HG03354 (cell line): ENCODE measurements around the gene A3GALT2.

ENCODE experiments used
- ATAC-seq: cut with Tn5 transposase; IDR thresholded peaks from one replicate; pipeline ENCODE4 v1.9.1; 2021; ENCODE audit warnings: mild to moderate bottlenecking; ENCODE audit not compliant: unreplicated experiment, poor library complexity, severe bottlenecking

A3GALT2 gene

DNA sequence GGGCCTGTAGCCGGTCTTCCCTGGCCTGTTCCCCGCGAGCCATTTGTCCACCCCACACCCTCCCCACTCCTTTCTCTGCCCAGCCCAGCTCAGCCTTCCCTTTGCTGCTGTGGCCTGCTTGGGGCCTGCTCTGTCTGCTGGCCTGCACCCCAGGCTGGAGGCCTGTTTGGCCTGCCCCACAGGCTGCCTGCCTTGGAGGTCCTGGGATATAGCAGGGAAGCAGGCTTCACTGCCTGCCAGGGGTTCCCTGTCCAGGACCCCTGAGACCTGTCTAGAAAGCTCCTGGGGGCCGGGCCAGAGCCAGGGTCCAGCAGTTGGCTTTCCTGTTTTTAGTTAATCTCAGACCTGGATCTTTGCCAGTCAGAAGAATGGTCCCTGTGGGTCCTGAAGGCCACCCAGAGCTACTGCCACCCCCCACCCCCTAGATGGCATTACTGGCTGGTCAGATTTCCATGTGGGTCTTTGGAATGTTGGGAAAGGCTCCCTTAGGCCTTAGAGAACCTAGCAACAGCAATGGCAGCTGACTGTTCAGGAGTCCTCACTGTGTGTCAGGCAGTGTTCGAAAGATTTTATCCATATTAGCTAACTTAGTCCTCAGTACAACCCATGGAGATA is 56.9 kb downstream of the A3GALT2 start:
- no peak for ATAC-seq

DNA sequence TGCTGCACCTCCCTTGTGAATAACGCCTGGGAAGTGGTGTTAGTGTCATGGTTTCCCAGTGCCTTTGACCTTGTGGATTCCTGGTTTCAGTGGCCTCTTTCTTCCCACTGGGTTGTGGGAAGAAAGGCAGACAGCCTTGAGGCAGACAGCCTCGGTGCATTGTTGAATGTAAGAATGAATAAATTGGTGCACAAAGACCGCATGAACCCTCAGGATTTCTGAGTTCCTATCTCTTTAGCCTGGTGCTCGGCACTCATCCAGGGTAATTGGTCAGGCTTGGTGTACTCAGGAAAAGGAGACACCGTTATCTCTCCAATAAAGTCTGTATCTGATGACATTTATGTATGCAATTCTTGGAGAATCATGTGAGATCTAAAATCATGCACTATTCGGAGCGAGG is 59.6 kb downstream of the A3GALT2 start:
- no peak for ATAC-seq

DNA sequence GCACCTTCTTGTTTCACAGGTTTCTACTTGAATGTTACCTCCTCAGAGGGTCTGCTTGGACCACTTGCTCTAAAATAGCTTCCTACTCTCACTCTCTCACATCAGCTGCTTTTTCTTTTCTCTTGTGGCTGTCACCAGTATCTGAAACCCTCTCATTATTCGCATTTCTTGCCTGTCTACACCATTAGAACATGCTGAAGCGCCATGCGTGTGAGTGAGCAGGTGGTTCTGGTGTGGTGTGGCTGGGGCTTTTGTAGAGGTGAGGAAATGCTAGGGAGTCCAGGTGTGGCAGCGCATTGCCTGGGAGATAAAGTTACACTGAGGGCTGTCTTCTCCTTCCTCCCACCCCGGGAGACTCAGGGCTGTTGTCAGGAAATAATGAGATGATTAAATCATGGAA is 60.5 kb downstream of the A3GALT2 start:
- ATAC-seq: no peak

DNA sequence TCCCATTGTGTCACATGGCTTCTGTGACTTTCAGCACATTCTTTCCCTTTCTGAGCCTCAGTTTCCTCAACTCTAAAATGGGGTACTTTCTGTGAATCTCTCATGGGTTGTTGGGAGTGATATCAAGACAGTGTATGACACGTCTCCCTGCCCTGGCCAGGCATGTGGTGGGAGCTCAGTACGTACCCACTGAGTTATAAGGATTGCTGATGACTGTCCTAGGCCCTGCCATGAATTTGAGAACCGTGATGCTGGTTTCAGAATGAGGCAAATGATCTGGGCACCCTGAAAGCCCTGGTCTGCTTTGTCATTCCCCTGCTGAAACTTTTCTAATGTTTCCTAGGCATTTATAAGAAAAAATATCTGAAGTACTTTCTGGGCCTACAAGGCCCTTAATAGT is 61.0 kb downstream of the A3GALT2 start:
- no peak for ATAC-seq

DNA sequence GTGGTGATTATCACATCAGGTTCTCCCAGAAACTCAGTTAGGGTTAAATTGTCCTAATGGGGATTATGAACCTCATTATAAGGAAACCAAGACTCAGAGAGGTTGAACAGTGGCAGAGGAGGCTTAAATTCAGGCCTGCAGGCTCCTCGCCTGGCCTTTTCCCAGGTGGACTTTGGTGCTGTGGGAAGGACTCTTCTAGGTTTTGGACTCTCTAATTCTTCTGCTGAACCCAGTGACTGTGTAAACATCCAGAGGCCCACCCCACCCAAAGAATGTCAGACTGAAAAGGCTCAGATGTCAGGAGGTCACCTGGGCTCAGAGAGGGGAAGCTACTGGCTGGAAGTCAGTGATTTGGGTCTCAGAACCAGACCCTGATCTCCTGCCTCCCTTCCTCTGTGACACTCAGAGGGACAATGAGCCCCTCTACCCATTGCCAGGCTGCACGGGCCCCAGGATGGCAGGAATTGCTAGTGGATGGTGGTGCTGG is 62.1 kb downstream of the A3GALT2 start:
- ATAC-seq: no peak

DNA sequence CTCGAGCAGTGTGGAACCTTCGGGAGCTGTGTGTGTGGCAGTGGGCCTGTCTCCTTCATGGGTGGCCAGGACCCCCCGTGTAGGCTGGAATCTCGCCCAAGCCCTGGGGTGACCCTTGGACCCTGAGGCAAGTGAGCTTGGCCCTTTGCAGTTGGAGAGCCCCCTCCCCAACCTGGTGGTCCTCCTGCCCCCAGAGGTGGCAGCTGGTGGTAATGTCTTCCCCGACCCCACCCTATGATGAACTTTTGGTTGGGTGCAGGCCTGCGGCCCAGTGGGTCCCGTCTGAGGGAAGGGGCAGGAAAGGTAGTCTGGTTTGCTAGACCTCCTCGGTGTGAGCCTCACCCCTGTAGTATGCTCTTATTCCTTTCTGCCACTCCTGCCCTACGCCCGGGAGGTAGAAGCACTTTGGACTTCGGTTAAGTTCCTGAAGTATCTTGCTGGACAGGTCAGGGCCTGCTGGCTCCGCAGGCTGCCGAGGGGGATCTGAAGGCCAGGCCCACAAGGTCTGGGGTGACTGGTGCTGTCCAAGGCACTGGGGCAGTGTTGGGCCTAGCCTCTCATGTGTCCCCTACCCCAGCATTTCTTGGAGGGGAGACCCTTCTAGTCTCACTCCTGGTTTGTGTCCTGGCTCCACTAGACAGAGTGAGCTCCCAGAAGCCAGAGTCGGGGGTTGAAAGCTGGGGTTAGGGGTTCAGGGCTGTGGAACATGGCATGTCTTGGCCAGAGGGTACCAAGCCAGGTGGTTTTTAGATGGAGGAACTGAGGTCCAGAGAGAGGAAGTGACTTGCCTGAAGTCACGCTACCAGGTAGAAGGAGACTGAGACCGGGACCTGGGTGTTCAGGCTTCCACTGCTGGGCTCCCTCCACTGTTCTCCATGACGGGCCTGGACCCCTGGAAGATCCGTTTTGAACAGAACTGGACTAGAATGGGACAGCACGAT is 62.9 kb downstream of the A3GALT2 start:
- no peak for ATAC-seq

DNA sequence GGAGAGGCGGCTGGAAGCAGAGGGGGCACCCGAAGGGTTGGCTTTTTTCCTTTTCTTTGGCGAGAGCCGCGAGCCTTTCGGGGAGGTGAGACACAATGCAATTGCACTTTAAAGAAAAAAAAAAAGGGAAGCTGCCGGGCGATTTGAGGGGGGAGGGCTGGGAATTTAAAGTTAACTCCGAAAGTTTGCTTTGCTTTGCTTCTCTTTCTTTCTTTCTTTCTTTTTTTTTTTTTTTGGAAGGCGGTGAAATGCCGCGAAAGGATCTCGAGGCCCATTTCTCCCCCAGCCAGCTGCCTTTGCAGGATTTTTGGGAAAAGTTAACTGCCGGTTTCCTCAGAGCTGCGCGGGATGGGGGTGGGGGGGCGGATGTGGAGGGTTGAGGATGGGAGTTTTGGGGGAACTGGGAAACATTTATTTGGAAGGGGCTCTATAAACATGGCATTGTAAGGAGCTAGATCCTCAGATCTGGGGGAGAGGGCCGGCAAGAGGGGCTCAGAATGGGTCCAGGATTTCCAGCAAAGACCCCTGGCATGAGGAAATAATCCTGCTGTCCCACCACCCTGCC is 63.6 kb downstream of the A3GALT2 start:
- ATAC-seq: no peak
